ENCODE data around the gene ITPA.

ITPA gene

DNA sequence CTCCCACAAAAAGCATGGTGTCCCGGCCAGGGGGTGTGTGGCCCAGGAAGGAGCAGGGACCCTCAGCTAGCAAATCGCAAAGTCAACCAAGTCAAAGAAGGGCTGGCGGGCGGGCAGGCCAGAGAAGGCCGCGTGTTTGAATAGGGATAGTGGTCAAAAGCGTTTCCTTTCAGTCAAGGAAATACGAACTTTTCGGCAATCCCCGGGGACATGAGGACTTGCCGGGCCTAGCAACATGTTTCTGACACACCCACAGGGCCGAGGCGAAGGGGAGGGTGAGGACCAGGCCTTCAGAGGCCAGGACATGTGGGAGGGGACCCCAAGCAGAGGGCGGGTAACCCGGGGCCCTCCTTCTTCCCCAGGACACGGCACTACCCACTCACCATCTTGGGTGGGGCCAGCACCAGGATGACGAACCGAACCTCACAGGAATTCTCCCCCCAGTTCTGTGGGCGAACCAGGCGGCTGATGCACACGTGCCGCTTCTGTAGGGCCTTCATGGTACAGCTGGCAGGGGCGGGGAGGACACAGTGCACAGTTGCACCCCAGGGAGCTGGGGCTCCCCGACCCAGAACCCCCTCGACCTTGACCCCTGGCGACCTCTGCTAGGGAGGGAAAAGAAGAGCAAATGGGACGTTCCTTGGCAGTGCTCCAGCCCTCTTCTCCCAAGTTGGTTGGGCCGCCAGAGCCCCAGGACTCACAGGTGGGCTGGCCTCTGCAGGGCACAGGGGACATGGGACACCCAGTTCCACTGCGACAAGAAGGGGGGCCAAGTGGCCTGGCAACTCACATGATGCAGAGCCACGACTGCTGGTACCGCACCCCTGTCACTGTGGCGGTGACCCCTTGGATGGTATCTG is 24.1 kb downstream of the ITPA start:
- TF ChIP-seq, protein P1, sequence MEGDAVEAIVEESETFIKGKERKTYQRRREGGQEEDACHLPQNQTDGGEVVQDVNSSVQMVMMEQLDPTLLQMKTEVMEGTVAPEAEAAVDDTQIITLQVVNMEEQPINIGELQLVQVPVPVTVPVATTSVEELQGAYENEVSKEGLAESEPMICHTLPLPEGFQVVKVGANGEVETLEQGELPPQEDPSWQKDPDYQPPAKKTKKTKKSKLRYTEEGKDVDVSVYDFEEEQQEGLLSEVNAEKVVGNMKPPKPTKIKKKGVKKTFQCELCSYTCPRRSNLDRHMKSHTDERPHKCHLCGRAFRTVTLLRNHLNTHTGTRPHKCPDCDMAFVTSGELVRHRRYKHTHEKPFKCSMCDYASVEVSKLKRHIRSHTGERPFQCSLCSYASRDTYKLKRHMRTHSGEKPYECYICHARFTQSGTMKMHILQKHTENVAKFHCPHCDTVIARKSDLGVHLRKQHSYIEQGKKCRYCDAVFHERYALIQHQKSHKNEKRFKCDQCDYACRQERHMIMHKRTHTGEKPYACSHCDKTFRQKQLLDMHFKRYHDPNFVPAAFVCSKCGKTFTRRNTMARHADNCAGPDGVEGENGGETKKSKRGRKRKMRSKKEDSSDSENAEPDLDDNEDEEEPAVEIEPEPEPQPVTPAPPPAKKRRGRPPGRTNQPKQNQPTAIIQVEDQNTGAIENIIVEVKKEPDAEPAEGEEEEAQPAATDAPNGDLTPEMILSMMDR (IDR thresholded peaks at IDR 0.05), result no peak
- TF ChIP-seq ZFX (IDR thresholded peaks at IDR 0.05; ENCODE audit: borderline replicate concordance), result no peak
- H3K27ac ChIP-seq, result no peak overlapping the region

DNA sequence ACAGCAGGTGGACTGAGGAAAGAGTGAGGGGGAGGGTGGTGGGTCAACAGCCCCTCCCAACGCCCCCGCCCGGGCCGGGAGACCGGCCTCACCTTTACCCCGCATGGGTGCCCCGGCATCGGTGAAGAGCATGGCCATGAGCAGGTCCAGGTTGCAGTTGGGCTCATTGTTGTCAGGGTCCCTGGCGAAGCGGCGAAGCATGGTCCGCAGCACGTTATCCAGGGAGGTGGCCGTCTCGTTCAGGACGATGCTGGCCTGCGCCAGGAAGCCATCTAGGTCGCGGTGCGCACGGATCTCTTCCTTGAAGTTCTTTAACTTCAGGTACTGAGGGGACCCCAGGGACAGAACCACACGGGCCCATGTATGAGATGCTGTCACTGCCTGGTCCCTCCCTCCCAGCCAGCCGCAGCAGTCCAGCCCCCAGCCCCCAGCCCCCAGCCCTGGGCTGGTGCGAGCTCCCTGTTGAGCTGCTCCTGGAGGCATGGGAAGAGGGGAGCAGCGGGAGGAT is 24.7 kb downstream of the ITPA start:
- TF ChIP-seq ZFX (IDR thresholded peaks at IDR 0.05; ENCODE audit: borderline replicate concordance), result no peak
- TF ChIP-seq, protein P1 (IDR thresholded peaks at IDR 0.05), result no peak
- H3K27ac ChIP-seq, result no peak overlapping the region

DNA sequence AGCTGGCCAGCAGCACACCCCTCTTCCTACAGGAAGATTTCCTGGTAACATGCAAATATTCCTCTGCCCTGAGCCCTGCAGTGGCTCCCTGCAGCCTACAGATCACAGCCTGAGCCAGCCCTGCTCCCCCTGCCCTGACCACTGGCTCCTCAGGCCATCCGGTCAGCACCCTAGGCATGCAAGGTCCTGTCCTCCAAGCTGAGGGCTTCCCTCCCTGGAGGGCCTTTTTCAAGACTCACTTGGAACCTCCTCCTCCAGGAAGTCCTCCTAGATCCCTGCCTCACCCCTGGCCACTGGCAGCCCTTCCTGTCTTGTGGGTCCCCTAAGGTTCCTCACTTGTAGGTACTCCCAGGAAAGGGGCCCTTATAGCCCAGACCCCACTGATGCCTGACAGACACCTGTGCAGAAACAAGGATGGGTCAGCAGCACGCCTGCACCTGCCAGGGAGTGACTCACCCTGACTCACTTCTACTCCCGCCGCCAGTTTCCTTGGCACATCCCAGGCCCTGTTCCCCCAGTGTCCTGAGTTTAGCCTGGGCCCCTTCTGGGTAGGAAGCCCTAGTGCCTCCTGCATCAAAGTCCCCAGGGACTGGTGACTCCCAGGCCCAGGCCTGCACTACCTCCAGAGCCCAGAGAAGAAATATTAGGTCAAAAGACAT is 26.5 kb downstream of the ITPA start:
- H3K27ac ChIP-seq, result no peak overlapping the region
- no peak for TF ChIP-seq ZFX (IDR thresholded peaks at IDR 0.05; ENCODE audit: borderline replicate concordance)
- TF ChIP-seq, protein P1 (IDR thresholded peaks at IDR 0.05), result no peak

DNA sequence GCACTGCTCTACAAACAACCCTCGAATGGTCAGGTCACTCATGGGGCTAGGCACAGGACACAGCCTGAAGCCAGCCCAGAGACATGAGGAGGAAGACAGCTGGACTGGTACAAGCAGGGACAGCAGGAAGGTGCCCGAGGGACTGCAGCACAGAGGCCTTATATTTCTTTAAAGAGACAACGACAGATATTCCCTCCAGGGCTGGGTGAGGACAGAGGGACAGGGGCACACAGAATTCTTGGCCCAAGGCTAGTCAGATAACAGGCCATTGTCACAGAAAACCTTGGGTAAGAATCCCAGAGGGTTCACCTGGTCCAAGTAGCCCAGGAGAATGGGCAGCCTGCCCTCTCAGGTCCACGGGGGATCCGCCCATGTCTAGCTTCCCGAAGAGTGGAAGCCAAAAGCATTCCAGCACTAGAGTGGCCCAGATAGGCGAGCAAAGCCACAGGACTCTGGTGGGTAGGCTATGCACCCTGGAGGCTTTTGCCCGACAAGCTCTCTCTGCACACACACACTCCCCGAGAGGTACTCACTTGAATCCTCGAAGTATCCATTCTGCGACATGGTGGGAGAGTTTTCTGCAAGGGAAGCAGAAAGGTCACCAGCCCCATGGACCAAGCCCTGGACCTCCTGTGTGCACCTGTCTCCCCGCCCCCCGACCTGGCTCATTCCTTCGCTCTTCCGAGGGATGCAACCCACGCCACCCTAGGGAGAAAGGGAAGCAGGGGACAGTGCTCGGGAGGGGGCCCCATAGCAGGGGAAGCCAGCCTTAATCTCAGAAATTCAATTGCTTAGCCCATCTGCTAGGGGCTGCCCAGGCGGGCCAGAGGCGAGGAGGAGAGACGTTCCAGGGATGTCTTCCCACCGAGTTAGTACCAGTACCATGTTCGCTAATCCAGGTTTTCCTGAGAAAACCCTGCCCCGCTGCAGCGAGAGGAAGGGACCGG is 28.0 kb downstream of the ITPA start:
- TF ChIP-seq, protein P1 (IDR thresholded peaks at IDR 0.05), result no peak
- no peak for TF ChIP-seq ZFX (IDR thresholded peaks at IDR 0.05; ENCODE audit: borderline replicate concordance)
- no peak overlapping the region for H3K27ac ChIP-seq

DNA sequence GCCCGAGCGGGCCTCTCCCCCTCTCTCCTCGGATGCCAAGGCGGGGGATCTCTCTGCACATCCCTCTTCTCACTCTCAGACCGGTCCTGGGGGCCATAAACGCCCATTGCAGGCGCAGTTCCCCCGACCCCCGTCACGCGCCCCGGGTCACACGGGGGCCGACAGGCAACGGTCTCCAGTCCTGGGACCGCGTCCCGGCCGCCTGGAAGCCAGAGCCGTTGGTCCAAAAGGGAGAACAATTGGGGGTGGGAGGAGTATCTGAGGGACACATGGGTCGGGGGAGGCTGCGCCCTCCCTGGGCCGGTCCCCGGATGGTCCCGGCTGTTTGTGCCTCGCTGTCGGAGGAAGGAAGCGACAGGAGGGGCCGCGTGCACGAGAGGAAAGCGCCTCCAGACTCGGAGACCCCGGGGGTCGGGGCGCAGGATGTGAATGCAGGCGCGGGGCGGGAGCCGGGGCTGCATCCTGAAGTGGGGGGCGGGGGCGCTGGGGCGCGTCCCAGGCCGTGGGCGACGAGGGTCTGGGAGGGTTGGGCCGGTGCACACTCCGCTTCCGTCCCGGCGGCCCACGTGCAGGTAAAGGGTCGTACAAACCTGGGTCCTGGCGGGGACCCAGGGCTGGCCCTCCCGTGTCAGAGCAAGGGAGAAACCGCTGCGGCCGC is 28.8 kb downstream of the ITPA start:
- H3K27ac ChIP-seq, result no peak overlapping the region
- TF ChIP-seq, protein P1 (IDR thresholded peaks at IDR 0.05), result no peak
- no peak for TF ChIP-seq ZFX (IDR thresholded peaks at IDR 0.05; ENCODE audit: borderline replicate concordance)

DNA sequence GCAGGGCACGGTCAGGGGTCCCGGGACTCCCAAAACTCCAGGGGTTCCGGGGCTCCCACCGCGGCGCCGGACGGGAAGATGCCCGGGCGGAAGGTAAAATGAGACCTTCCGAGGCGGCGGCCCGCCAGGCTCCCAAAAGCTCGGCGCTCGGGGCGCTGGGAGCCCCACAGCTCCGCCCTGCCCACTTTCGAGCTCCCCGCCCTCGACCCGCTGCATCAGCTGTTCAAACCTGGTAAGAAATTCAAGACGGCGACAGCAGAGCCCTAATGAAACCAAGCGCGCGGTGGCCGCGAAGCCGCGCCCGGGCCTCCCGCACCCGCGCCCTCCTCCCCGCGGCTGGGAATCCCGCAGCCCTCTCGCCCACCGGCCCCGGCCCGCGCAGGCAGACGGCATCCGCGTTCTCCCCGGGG is 29.3 kb downstream of the ITPA start:
- no peak for TF ChIP-seq ZFX (IDR thresholded peaks at IDR 0.05; ENCODE audit: borderline replicate concordance)
- TF ChIP-seq, protein P1 (IDR thresholded peaks at IDR 0.05), result no peak
- H3K27ac ChIP-seq, result peak overlapping the region; percentile 49
